Mammary epithelial cell (primary cell): ENCODE data around the gene TEAD3.

Experiments used
- CTCF ChIP-seq, 2 donors: IDR thresholded peaks in 1 of 2; conservative IDR thresholded peaks in 1 of 2; 2 replicates each; pipeline ENCODE4 v1.5.1; 2011 to 2012; ENCODE audit warnings: inconsistent platforms in 2 of 2, low read length in 2 of 2, mild to moderate bottlenecking in 2 of 2, control low read depth in 1 of 2, low read depth in 1 of 2; ENCODE audit not compliant: insufficient read depth in 1 of 2; ENCODE audit errors: extremely low read depth in 1 of 2
- EZH2 ChIP-seq: IDR thresholded peaks from 2 replicates; pipeline ENCODE4 v1.6.1; 2012; ENCODE audit warnings: low read length, inconsistent platforms, borderline replicate concordance

GRCh38 chr6:35475573-35475972 lies 21.3 kb downstream of the TEAD3 start:
- TF ChIP-seq CTCF (conservative IDR thresholded peaks at IDR 0.05 in 1 of 2, IDR thresholded peaks at IDR 0.05 in 1 of 2; ENCODE audit: extremely low read depth in 1 of 2, insufficient read depth in 1 of 2, low read depth in 1 of 2, low read length in 2 of 2): no peak
- no peak for TF ChIP-seq EZH2
